GM18502 (cell line): ENCODE data around the gene CLUH.
A peak's percentile ranks its signal among the peaks of the same experiment; 100 is the strongest.

Experiments
- ATAC-seq: cut with Tn5 transposase; IDR thresholded peaks from one replicate; pipeline ENCODE4 v1.9.1; 2021; ENCODE audit warnings: mild to moderate bottlenecking; ENCODE audit not compliant: unreplicated experiment, poor library complexity

CLUH gene

GRCh38 chr17:2711608-2712299 lies at the start of gene CLUH:
Gene CLUH (minus strand): TSS chr17:2711764. CDS start chr17:2711661, 103 bp downstream.
- peak; percentile 74 for ATAC-seq

GRCh38 chr17:2758870-2759269 lies 47.3 kb upstream of the CLUH start:
- ATAC-seq: no peak

GRCh38 chr17:2755891-2756724 lies 44.5 kb upstream of the CLUH start:
- no peak for ATAC-seq

GRCh38 chr17:2751491-2751890 lies 39.9 kb upstream of the CLUH start:
- ATAC-seq: no peak

- ATAC-seq: no peak
Measured at GRCh38 chr17:2750721-2751120, 39.2 kb upstream of the CLUH start.

GRCh38 chr17:2749784-2750181 lies 38.2 kb upstream of the CLUH start:
- ATAC-seq: no peak

- no peak for ATAC-seq
Measured at GRCh38 chr17:2749058-2749783, 37.7 kb upstream of the CLUH start, which contains the start of gene CCDC92B. Gene CCDC92B (minus strand): TSS chr17:2749652. CDS start chr17:2735145, 14,507 bp downstream.

GRCh38 chr17:2745317-2746037 lies 33.9 kb upstream of the CLUH start:
- ATAC-seq: no peak

- no peak for ATAC-seq
Measured at GRCh38 chr17:2737693-2738092, 26.1 kb upstream of the CLUH start.

GRCh38 chr17:2736956-2737355 lies 25.4 kb upstream of the CLUH start:
- no peak for ATAC-seq

GRCh38 chr17:2735896-2736295 lies 24.3 kb upstream of the CLUH start:
- no peak for ATAC-seq

- ATAC-seq: no peak
Measured at GRCh38 chr17:2734939-2735338, 23.4 kb upstream of the CLUH start.

- ATAC-seq: no peak
Measured at GRCh38 chr17:2731807-2732206, 20.2 kb upstream of the CLUH start.

- ATAC-seq: no peak
Measured at GRCh38 chr17:2730764-2731353, 19.3 kb upstream of the CLUH start.

GRCh38 chr17:2724784-2725164 lies 13.2 kb upstream of the CLUH start:
- no peak for ATAC-seq

GRCh38 chr17:2723997-2724783 lies 12.6 kb upstream of the CLUH start:
- no peak for ATAC-seq

GRCh38 chr17:2723505-2723996 lies 12.0 kb upstream of the CLUH start:
- ATAC-seq: no peak

- no peak for ATAC-seq
Measured at GRCh38 chr17:2722611-2723010, 11.0 kb upstream of the CLUH start.

- ATAC-seq: no peak
Measured at GRCh38 chr17:2721603-2722002, 10.0 kb upstream of the CLUH start.
